Thymus (tissue), 11 donors: ENCODE results near the gene OPN1MW. TPM values are rescaled to one million over a fixed set of nuclear protein-coding genes. Genes with fewer than 3 reads are reported as not detected.
"Not testable (repeated sequence)": the region's sequence is repeated elsewhere in the genome, so short reads cannot be mapped to it uniquely, and the experiment has no call there.

Experiments used
- DNase-seq, 9 donors: peaks; one replicate each; pipeline ENCODE4 v3.0.0-alpha.2; 2013; ENCODE audit warnings: low spot score in 9 of 9, low read depth in 6 of 9, missing footprints in 1 of 9
- H3K27ac ChIP-seq, 2 donors: one replicate each; pipeline ENCODE4 v1.5.1; 2013; ENCODE audit warnings: control low read depth in 1 of 2, low read depth in 1 of 2, low read length in 1 of 2, mild to moderate bottlenecking in 1 of 2, moderate library complexity in 1 of 2
- H3K27me3 ChIP-seq, 2 donors: one replicate each; pipeline ENCODE4 v1.5.1; 2013; ENCODE audit warnings: low read length in 1 of 2; ENCODE audit not compliant: control insufficient read depth in 2 of 2, insufficient read depth in 1 of 2
- H3K36me3 ChIP-seq, 2 donors: one replicate each; pipeline ENCODE4 v1.5.1; 2013; ENCODE audit warnings: low read length in 1 of 2, mild to moderate bottlenecking in 1 of 2, moderate library complexity in 1 of 2; ENCODE audit not compliant: control insufficient read depth in 2 of 2, insufficient read depth in 2 of 2
- H3K4me1 ChIP-seq, 2 donors: one replicate each; pipeline ENCODE4 v1.5.1; 2013; ENCODE audit warnings: low read length in 2 of 2; ENCODE audit not compliant: control insufficient read depth in 2 of 2, insufficient read depth in 2 of 2
- H3K4me3 ChIP-seq, 2 donors: one replicate each; pipeline ENCODE4 v1.5.1; 2013; ENCODE audit warnings: low read length in 2 of 2, control low read depth in 1 of 2, mild to moderate bottlenecking in 1 of 2
- H3K9me3 ChIP-seq, 2 donors: one replicate each; pipeline ENCODE4 v1.5.1; 2013; ENCODE audit warnings: low read length in 1 of 2, mild to moderate bottlenecking in 1 of 2; ENCODE audit not compliant: control insufficient read depth in 2 of 2, insufficient read depth in 1 of 2
- WGBS: extraction: QIAGEN DNeasy Blood & Tissue Kit; methylation state at CpG from one replicate; pipeline ENCODE4 v1.1.7; 2013; 5-methylcytosine and 5-hydroxymethylcytosine counted together
- polyA plus RNA-seq: library from polyadenylated mRNA; stranded (reverse); fragments of 200-250 nt; gene quantifications from one replicate; pipeline ENCODE4 v1.2.3, GENCODE V29; 2013
- total RNA-seq: library from RNA; stranded (reverse); fragments of 120-200 nt; gene quantifications from one replicate; pipeline ENCODE4 v1.2.4, GENCODE V29; 2013
- donor health status: healthy.

OPN1MW gene
- total and polyA plus RNA-seq, 2 donors: 0.02 TPM; not detected in 1

- no CpG with 5 or more reads among the region's 8 CpGs for WGBS
- not testable (repeated sequence) for H3K27me3 ChIP-seq, H3K9me3 ChIP-seq, H3K4me3 ChIP-seq, H3K36me3 ChIP-seq, DNase-seq, H3K4me1 ChIP-seq, H3K27ac ChIP-seq
Observed at GRCh38 chrX:154192846-154193245, 10.4 kb downstream of the OPN1MW start.

GRCh38 chrX:154194316-154194715 lies 11.9 kb downstream of the OPN1MW start:
- not testable (repeated sequence) for H3K27me3 ChIP-seq, H3K4me1 ChIP-seq, H3K36me3 ChIP-seq, H3K9me3 ChIP-seq, DNase-seq, H3K27ac ChIP-seq, H3K4me3 ChIP-seq
- WGBS: no CpG with 5 or more reads among the region's 2 CpGs

GRCh38 chrX:154196466-154196865 lies 14.1 kb downstream of the OPN1MW start:
- WGBS: no CpG with 5 or more reads among the region's 15 CpGs
- not testable (repeated sequence) for H3K4me1 ChIP-seq, H3K9me3 ChIP-seq, H3K27ac ChIP-seq, DNase-seq, H3K27me3 ChIP-seq, H3K4me3 ChIP-seq, H3K36me3 ChIP-seq

- H3K9me3 ChIP-seq, H3K36me3 ChIP-seq, H3K27me3 ChIP-seq, H3K4me1 ChIP-seq, H3K27ac ChIP-seq, DNase-seq, H3K4me3 ChIP-seq: not testable (repeated sequence)
- no CpG with 5 or more reads among the region's 21 CpGs for WGBS
Observed at GRCh38 chrX:154209670-154210418, 27.4 kb downstream of the OPN1MW start.

- not testable (repeated sequence) for DNase-seq, H3K36me3 ChIP-seq, H3K27ac ChIP-seq, H3K4me3 ChIP-seq, H3K27me3 ChIP-seq, H3K4me1 ChIP-seq, H3K9me3 ChIP-seq
- 97% methylated on average over 3 of the region's 9 CpGs for WGBS
Observed at GRCh38 chrX:154211057-154211456, 28.7 kb downstream of the OPN1MW start.

GRCh38 chrX:154211499-154211898 lies 29.1 kb downstream of the OPN1MW start:
- H3K27ac ChIP-seq, H3K4me1 ChIP-seq, H3K9me3 ChIP-seq, H3K27me3 ChIP-seq, H3K36me3 ChIP-seq, DNase-seq, H3K4me3 ChIP-seq: not testable (repeated sequence)
- no CpG with 5 or more reads among the region's 10 CpGs for WGBS

GRCh38 chrX:154219456-154219855 lies 37.1 kb downstream of the OPN1MW start, which contains the start of gene OPN1MW2:
Gene OPN1MW2 (plus strand): TSS chrX:154219756. CDS start chrX:154219816, 60 bp downstream.
- H3K4me3 ChIP-seq, H3K9me3 ChIP-seq, H3K36me3 ChIP-seq, DNase-seq, H3K27me3 ChIP-seq, H3K27ac ChIP-seq, H3K4me1 ChIP-seq: not testable (repeated sequence)
- no CpG with 5 or more reads among the region's 16 CpGs for WGBS

- H3K4me1 ChIP-seq, H3K36me3 ChIP-seq, H3K27ac ChIP-seq, H3K4me3 ChIP-seq, H3K27me3 ChIP-seq, DNase-seq, H3K9me3 ChIP-seq: not testable (repeated sequence)
- WGBS: no CpG with 5 or more reads among the region's 6 CpGs
Observed at GRCh38 chrX:154225292-154225691, 42.9 kb downstream of the OPN1MW start.

- DNase-seq, H3K27me3 ChIP-seq, H3K4me3 ChIP-seq, H3K4me1 ChIP-seq, H3K36me3 ChIP-seq, H3K9me3 ChIP-seq, H3K27ac ChIP-seq: not testable (repeated sequence)
- no CpG with 5 or more reads among the region's 9 CpGs for WGBS
Observed at GRCh38 chrX:154226706-154227105, 44.3 kb downstream of the OPN1MW start.
